CD4-positive, alpha-beta T cell treated with Interleukin-21 for 1 hour (primary cell): ENCODE results near the gene TLR6.
"Not testable (repeated sequence)": the region's sequence is repeated elsewhere in the genome, so short reads cannot be mapped to it uniquely, and the experiment has no call there.

ENCODE experiments used
- DNase-seq: peaks from one replicate; pipeline ENCODE4 v3.0.0-alpha.2; 2020

Gene TLR6

DNA sequence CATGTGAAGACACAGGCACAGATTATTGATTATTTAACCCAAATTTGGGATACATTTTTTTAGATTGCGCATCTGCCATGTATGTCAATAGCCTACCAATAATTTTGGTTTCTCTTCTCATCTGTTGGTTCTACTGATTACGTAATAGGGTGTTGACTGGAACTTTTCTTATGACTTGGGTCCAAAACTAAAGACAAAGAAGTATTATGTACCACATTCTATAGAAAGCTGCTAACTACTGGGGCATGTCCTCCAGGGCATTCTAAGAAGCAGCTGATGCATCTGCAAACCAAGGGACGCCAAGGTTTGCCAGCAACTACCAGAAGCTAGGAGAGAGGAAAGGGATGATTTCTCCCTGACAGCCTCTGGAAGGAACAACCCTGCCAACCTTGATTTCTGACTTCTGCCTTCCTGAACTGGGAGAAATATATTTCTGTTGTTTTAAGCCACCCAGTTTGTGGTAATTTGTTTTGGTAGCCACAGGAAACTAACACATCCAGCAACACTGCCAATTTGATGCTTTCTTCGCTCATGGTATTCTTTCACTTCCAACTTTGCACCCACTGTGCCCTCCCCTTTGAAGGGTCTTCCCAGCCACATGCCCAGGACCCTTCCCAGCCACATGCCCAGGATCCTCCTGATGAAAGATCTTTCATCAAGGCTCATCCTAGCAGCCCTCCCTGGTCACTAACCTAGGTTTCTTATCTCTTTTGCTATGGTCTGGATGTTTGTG is 36.1 kb downstream of the TLR6 start:
- DNase-seq, result no peak

DNA sequence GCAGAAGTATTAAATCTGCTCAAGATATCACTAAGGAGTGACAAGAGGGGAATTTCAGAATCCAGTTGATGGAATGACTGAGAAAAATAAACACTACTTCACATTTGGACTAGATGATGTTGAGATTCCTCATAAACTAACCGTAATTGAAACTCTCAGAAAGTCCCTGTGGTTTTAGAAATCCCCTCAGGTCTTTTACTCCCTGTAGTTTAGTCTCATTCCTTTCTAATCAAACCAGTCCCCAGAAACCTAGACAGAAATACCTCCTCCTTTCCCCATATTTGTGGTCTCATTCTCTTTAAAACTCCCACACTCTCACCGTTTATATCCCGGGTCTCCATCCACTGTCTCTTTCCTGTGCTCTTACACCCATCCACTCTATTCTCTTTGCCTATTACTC is 37.0 kb downstream of the TLR6 start:
- no peak for DNase-seq

DNA sequence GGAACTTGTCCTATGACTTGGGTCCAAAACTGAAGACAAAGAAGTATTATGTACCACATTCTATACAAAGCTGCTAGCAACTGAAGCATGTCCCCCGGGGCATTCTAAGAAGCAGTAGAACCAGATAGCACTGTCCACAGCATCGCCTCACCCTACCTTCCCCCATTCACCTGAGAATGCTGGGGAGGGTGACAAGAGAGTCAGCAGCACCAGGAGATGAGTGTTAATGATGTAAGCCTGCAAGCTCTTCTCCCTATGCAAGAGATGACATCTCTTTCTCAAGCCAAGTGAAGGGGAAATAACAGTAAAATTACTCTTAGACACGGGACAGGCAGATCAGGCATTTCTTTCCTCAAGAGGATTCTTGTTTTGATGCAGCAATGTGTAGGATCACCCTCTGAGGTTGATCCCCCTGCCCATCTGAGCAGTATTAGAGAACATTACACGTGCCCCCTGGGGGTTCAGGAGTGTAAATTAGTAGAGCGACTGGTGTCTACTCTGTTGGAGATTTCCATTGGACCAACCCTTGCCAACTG is 38.1 kb downstream of the TLR6 start:
- no peak for DNase-seq

DNA sequence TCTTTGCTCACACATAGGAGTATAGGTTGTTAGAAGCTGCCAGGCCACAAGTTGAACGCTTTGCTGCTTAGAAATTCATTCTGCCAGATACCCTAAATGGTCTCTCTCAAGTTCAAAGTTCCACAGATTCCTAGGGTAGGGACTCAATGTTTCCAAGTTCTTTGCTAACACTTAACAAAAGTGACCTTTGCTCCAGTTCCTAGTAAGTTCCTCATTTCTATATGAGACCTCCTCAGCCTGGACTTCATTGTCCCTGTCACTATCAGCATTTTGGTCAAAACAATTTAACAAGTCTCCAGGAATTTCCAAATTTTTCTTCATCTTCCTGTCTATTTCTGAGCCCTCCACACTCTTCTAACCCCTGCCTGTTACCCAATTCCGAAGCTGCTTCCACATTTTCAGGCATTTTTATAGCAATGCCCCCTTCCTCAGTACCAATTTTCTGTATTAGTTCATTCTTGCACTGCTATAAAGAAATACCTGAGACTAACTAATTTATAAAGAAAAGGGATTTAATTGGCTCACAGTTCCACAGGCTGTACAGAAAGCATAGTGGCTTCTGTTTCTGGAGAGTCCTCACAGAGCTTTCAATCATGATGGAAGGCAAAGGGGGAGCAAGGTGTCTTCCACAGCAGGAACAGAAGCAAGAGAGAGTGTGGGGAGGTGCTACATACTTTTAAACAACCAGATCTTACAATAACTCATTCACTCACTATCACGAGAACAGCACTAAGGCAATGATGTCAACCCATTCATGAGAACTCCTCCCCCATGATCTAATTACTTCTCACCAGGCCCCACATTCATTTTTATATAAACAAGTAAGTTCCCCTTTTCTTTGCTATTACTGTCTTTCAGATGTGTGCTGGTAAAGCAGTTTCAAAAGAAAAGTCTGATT is 40.5 kb downstream of the TLR6 start:
- DNase-seq, result no peak

DNA sequence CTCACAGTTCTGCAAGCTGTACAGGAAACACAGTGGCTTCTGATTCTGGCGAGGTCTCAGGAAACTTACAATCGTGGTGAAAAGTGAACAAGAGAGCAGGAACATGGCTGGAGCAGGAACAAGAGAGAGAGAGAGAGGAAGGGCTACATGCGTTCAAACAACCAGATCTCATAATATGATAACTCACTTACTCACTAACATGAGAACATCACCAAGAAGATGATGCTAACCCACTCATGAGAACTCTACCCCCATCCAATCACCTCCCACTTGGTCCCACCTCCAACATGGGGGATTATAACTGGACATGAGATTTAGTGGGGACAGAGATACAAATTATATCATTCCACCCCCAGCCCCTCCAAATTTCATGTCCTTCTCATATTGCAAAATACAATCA is 42.2 kb downstream of the TLR6 start:
- no peak for DNase-seq

DNA sequence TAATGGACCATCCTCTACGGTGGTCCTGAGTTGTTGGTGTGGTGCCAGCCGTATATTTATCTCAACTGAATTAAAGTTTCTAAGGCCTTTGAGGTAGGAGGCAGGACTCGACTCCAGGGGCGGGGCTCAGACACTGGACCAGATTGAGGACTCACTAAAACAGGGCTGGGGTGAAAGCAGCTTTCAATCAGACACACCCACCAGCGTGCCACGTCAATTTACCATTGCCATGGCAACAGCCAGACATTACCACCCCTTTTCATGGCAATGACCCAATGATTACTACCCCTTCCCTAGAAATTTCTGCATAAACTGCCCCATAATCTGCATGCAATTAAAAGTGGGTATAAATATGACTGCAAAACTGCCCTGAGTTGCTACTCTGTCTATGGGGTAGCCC is 45.3 kb downstream of the TLR6 start:
- no peak for DNase-seq

DNA sequence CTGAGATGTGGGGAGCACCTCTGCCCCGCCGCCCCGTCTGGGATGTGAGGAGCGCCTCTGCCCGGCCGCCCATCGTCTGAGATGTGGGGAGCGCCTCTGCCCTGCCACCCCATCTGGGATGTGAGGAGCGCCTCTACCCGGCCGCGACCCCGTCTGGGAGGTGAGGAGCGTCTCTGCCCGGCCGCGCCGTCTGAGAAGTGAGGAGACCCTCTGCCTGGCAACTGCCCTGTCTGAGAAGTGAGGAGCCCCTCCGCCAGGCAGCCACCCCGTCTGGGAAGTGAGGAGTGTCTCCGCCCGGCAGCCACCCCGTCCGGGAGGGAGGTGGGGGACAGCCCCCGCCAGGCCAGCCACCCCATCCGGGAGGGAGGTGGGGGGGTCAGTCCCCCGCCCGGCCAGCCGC is 49.2 kb downstream of the TLR6 start:
- not testable (repeated sequence) for DNase-seq

DNA sequence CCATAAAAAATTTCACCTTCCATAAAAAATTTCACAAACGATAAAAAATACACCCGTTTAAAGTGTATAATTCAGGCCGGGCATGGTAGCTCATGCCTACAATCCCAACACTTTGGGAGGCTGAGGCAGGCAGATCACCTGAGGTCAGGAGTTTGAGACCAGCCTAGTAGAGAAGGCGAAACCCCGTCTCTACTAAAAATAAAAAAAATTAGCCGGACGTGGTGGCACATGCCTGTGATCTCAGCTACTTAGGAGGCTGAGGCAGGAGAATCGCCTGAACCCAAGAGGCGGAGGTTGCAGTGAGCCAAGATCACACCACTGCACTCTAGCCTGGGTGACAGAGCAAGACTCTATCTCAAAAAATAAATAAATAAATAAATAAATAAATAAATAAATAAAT is 50.4 kb downstream of the TLR6 start:
- DNase-seq, result not testable (repeated sequence)

DNA sequence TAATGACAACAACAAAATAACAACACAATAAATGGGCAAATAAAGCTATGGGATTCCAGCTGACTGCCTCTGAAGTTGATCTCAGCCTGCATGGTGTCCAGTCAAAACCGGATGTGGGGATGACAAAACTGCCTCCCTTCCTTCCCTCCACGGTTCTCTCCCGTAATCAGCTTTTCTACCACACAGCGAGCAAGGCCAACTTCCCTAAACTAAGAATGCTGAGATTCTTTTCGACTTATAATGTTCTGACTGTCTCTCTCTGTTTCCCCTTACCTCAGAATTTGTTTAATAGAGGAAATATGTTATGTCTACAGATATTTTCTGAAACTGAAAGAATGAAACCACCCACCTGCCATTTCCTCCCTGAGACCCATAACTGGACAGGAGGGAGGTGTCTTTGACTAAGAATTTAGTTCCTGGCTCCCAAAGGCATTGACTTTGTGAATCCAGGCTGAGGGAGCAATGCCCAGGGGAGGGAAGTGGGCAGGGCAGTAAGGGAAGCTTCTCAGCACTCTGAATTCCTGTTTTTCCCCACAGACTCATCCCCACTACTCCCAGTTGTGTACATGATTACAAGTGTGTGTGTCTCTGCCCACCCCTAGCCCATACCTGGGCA is 51.0 kb downstream of the TLR6 start:
- DNase-seq, result peak; percentile 30

DNA sequence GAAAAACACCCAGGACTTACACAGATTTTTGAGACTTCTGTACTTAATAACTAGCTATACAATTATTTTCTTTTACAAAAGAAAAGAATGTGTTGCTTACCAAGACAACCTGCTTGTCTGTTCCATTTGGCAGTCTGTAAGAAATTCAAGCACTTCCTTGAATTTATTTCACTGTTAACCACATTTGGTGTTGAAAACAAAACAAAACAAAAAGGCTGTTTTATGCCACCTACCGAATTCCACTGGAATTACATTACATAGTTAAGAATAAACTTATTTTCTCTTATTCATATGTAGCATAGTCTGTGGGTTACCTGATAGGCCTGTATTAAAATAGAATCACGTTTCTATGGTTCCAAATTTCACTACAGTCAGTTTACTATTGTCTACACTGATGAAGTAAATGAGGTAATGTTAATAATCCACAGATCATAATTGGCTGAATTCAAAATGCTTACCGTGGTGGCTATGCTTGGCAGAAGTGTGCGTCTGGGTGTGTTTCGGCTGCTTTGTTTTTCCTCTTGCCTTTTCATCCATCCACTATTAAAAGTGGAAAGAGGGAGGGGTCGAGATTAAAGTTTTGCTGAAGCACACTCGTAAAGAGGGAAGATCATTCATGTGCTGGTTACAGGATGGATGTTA is 51.8 kb downstream of the TLR6 start, which contains the start of gene TLR1:
Gene TLR1 (minus strand): TSS at position 138 of the 642 bp plus-strand sequence. CDS start 5,960 bp downstream, outside the sequence.
- peak; percentile 78 for DNase-seq

DNA sequence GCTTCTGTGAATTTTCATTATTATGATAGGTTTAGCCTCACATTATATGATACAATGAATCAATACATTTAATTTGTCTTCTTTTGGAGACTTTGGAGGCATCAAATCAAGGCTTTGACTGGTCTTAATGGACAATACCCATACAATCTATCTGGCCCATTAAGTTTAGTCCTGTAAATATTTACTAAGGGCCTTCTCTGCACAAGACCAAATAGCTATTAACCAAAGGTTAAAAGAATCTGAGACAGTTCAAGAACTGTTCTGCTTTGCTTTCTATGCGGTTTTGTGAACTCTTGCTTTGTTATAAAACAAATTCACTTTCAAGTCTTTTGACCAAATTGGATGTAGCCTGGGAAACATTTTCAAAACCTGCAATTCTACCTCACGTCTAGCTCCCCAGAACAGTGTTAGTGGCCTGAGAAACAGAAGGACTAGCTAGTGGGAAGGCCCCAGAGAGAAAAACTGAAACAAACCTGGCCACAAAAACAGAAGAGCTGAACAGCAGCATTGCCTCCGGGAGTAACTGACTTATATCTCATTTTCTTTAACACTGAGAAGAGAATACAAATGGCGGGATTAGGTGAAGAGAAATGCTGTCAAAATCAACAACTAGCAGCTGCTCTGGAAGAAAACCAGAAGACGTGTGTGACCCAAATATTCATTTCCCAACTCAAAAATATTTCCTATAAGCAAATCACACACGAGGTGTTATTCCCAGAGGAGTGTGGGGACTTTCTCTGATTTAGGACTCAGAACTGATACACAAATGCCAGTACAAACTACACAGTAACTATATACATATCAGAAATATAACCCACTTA is 52.6 kb downstream of the TLR6 start:
- peak; percentile 25 for DNase-seq

DNA sequence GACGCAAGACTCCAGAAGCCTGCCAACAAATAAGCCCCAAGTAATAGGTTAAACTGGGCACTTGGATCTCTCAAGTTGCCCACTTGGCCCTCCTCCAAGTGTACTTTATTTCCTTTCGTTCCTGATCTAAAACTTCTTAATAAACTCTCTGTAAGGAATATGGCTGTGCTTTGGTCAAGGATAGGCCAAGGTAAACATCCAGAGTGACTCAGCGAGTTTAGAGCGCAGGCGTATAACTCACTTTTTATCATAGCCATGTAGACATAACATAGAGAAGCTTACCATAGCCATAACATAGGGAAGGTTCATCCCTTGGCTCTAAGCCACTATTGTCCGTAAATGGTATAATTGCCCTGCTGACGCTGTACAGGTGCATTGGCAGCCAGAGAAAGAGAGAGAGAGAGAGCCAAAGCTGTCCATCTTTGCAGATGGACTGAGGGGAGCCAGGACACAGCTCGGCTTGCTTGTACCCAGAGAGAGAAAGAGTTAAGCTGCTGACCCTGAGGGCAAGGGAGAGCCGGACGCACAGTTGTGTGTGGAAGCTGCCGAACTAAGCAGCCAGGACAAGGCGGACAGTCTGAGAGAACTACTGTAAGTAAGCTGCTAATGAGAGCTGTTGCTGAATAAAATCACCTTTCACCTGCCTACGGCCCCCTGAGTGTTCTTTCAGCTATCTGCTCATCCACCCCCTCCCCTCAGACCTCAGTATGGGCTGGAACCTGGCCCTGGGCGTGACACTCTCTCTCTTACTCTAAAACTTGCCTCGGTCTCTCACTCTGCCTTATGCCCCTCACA is 53.9 kb downstream of the TLR6 start:
- no peak for DNase-seq

DNA sequence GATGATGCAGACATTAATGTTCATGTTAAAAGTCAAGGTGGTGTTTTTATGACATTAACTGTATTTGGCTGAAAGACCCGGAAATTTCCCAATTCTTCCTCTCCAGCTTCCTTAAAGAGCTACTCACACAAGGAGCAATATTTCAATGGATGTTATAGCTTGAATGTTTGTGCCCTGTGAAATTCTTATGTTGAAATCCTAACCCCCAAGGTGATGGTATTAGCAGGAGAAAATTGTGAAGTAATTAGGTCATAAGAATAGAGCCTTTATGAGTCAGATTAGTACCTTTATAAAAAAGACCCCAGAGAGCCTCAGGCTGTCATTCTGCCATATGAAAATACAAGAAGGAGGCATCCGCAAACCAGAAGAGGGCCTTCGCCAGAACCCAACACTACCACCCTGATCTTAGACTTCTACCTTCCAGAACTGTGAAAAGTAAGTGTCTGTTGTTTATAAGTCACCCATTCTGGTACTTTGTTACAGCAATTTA is 55.6 kb downstream of the TLR6 start:
- DNase-seq, result no peak

DNA sequence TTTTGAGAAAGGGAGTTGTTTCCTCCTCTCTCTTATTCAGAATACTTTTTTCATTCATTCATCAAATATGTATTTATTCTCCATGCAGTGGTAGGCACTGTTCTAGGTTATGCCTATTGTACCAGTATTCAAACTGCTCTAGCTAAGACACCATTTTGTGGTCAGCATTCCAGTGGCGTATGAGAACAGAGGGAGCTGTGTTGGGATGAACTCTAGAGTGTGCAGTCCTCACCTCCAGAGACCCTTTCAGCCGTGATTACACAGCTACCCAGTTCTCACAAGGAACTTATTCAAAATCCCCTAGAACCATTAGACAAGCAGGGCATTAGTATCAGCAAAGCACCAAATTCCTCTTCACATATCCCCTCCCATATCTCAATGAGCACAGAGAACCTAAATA is 56.3 kb downstream of the TLR6 start:
- no peak for DNase-seq

DNA sequence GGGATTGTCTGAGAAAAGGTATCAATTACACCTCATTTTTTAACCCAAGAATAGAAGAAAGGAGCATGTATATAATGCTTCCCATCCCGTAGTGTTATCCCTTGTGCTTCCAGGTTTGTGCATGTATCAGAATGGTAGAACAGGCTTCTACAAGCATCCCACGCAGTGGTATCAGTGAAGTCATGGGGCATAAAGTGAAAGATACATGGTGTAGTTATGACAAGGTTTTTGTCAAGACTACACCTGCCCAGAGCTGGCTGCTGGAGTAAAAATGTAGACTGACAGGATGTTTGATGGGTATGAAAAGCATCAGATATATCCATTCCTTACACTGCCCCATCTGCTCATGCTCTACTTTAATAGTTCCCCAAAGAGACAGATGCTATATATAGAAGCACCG is 61.5 kb downstream of the TLR6 start:
- DNase-seq, result no peak

DNA sequence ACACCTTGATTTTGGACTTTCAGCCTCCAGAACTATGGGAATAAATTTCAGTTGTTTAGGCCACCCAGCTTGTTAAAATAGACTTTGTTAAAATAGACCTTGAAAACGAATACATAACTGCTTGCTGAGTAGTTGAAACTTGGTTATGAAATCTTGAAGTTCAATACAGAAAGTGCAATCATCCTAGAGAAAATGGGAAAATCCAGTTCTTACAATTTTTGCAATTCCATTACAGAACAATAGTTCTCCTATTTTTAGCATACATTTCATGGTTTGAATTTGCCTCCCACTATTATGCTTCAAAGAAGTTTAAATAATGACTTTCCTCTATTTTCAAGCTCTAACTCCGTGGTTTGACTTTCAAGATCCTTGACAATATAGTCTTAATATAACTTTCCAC is 62.6 kb downstream of the TLR6 start:
- DNase-seq, result no peak

DNA sequence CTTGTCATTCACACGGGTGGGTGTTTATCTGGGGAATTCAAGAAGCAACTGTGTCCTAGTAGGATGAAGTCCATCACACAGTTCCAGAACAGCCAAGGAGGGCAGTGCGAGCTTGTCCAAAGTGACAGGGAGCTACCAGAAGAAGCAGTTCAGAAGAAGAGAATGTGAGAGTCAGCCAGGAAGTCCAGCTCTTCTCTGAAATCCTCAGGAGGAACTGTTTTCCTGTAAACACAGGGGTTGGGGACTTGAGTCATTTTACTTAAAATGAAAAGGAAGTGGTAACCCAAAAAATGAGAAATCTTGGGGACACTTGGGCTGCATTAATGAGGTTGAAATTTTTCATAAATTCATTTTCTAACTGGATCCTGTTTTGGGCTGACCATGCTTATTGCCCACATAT is 65.6 kb downstream of the TLR6 start:
- no peak for DNase-seq

DNA sequence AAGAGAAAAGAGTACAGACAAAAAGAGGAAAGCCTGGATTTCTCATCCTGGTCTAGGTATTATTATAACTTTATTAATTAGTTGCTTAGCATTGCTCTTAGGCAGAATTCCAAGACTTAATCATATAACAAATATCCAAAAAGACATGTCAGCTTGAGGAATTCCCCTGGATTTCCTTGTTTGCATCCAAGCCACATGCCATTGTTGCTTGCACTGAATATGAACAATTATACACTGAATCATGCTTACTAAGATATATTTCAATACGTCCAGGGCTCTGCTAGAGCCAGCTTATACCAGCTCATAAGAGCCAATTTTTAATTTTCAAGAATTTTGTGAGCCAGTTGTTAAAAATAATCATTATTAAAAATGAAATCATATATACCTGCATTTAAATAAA is 68.3 kb downstream of the TLR6 start:
- no peak for DNase-seq

DNA sequence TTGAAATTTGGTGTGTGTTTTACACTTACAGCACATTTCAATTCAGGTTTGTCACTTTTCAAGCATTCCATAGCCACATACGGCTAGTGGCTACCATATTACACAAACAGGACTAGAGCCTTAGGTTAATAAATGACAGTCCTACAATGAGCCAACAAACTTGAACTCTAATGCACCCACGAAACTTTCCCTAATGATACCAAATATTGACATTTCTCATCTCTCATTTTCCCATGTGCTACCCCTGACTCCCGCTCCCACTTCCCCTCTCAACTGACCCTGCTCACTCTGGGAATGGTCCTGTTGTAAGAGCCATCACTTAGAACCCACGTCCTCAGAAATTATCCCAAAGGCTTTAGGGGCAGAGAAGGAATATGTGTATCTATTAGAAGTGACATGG is 68.9 kb downstream of the TLR6 start:
- no peak for DNase-seq

DNA sequence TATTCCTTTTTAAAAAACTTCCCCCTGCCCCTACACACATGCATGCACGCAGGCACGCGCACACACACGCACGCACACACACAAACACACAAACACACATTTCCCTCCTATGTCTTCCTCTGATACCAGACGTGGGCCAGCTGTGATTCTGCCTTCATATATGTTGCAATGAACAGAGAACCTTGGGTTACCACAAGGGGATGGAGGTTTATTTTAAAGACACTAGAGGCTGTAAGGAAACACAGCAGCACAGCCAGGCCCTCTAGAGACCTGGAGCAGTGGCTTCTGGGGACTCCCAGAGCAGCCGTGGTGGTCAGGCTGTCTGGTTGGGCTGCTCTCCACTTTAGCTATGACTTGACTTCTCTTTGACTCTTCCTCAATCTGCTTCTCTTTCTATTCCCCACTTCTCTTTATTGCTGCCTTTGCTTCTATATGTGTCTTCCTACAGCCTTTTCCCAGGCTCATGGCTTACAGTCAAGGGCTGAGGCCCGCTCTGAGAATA is 70.7 kb downstream of the TLR6 start:
- no peak for DNase-seq
